Measurements from ENCODE around the gene BPGM. TPM values are rescaled to one million over a fixed set of nuclear protein-coding genes. Genes with fewer than 3 reads are reported as not detected.
A peak's percentile ranks its signal among the peaks of the same experiment; 100 is the strongest.

The BPGM gene
- total and polyA plus RNA-seq, 9 of the 15 experiments (the other 6 are each of a cell fraction or from before 2014, with no cell fraction given), result 14.1 to 46.1 (median 21.2) TPM

- TF ChIP-seq SMARCA4 (IDR thresholded peaks at IDR 0.05) (0 out of 2 replicates have a peak, but pooled peaks have one; percentile 21), NR2F6 (CRISPR knock-in tag; IDR thresholded peaks at IDR 0.05) (no peak), ZNF407 (IDR thresholded peaks at IDR 0.05; ENCODE audit: low read depth) (no peak), POLR2AphosphoS5 (IDR thresholded peaks at IDR 0.05; ENCODE audit: control insufficient read depth, insufficient read depth, low read depth, low read length) (no peak), SOX6 (IDR thresholded peaks at IDR 0.05) (0 out of 2 replicates have a peak, but pooled peaks have one; percentile 14), BHLHE40 (IDR thresholded peaks at IDR 0.05; ENCODE audit: low read length) (no peak), ZSCAN32 (CRISPR knock-in tag; IDR thresholded peaks at IDR 0.05) (peak; percentile 90), JUND (IDR thresholded peaks at IDR 0.05; ENCODE audit: borderline replicate concordance, low read depth, low read length) (peak; percentile 33; the same call in 1 of the 2 replicates), JUND (tag; IDR thresholded peaks at IDR 0.05; ENCODE audit: borderline replicate concordance, low read depth, low read length) (no peak), JUNB (CRISPR knock-in tag; conservative IDR thresholded peaks at IDR 0.05) (peak; percentile 48; the same call in 1 of the 2 replicates), CEBPG (CRISPR knock-in tag; IDR thresholded peaks at IDR 0.05) (peak; percentile 65; the same call in 1 of the 2 replicates), CEBPG (tag; conservative IDR thresholded peaks at IDR 0.05 in 1 of 2, IDR thresholded peaks at IDR 0.05 in 1 of 2) (peak; percentile 97 to 98), ATF3 (IDR thresholded peaks at IDR 0.05) (peak; percentile 92), ATF3 (CRISPR knock-in tag; conservative IDR thresholded peaks at IDR 0.05) (no peak), CTBP1 (IDR thresholded peaks at IDR 0.05; ENCODE audit: borderline replicate concordance) (0 out of 2 replicates have a peak, but pooled peaks have one; percentile 12), MAX (CRISPR knock-in tag; IDR thresholded peaks at IDR 0.05) (no peak), FOSL1 (tag; conservative IDR thresholded peaks at IDR 0.05) (peak; percentile 61)
- TF ChIP-seq, protein P1, sequence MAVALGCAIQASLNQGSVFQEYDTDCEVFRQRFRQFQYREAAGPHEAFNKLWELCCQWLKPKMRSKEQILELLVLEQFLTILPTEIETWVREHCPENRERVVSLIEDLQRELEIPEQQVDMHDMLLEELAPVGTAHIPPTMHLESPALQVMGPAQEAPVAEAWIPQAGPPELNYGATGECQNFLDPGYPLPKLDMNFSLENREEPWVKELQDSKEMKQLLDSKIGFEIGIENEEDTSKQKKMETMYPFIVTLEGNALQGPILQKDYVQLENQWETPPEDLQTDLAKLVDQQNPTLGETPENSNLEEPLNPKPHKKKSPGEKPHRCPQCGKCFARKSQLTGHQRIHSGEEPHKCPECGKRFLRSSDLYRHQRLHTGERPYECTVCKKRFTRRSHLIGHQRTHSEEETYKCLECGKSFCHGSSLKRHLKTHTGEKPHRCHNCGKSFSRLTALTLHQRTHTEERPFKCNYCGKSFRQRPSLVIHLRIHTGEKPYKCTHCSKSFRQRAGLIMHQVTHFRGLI (CRISPR knock-in tag; IDR thresholded peaks at IDR 0.05), result no peak
Observed at GRCh38 chr7:134613623-134614347, 32.9 kb upstream of the BPGM start (continued).

Data from K562 (cell line).